A549 treated with GW870086 at 1 μM for 4 hours (cell line): Measurements from ENCODE around the gene FAM156A. TPM values are rescaled to one million over a fixed set of nuclear protein-coding genes. Genes with fewer than 3 reads are reported as not detected.

Experiments used
- total RNA-seq: library from RNA; stranded (reverse); fragments of 200-300 nt; extraction: Qiagen RNA extraction; gene quantifications from 5 replicates; pipeline ENCODE4 v1.2.3, GENCODE V29; 2022; ENCODE audit warnings: low read depth

FAM156A gene, protein sequence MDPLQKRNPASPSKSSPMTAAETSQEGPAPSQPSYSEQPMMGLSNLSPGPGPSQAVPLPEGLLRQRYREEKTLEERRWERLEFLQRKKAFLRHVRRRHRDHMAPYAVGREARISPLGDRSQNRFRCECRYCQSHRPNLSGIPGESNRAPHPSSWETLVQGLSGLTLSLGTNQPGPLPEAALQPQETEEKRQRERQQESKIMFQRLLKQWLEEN
- total RNA-seq = 11.9 to 21.1 TPM (median 15.8 TPM) in 5 replicates

DNA sequence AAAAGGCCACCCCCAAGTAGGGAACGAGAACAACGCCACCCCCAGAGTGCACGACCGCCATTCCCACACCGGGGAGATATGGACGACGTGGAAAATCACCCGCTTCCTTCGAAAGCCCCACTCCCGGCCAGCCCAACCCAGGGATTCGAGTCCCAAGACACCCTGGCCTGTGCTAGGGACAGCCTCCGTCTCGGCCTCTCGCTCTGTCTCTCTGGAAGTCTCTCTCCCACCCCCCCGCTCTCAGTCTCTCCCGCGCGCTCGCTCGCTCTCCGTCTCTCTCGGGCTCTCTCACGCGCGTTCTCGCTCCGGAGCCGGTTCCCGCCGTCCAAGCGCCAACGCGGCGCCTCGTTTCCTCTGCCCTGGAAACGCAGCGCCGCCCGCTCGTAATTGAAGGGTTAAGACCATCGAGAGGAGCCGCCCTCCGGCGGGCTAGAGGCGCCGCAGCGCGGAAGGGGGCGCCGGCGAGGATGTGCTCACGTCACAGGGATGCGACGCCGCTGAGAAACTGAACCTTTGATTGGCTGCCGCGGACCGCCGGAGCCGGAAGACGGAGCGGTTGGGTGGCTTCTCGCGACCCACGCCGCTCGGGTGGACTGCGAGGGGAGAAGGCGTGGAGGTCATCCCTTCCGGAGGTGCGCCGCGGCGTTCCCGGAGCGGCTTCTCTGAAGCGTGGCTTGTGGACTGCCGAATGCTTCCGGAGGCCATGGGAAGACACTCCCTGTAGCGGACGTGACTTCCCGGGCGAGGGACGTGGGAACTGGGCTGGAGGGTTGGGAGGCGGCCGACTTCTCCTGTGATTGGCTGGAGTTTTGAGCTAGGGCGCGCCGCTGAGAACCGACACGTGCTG lies at the start of gene FAM156A:
FAM156A (minus strand) TSS at position 406 of the 847 bp plus-strand sequence. CDS start 9,930 bp downstream, outside the sequence.

Other genes starting within 250 kb of the FAM156A start
- gene SSX2B, start 207.3 kb downstream of the FAM156A start, total RNA-seq = not detected in 5 replicates
- gene SPANXN5, start 161.1 kb downstream of the FAM156A start, total RNA-seq = not detected in 5 replicates
- not detected in 5 replicates for gene XAGE5, start 147.2 kb downstream of the FAM156A start, total RNA-seq
- gene XAGE3, start 90.4 kb downstream of the FAM156A start, total RNA-seq = not detected in 5 replicates
- gene FAM156B, start 61.2 kb downstream of the FAM156A start, total RNA-seq = 9.0 to 16.0 TPM (median 9.6 TPM) in 5 replicates
- not detected in 5 replicates for gene GPR173, start 90.3 kb upstream of the FAM156A start, total RNA-seq
- 10.2 to 14.1 TPM (median 12.7 TPM) in 5 replicates for gene TSPYL2, start 123.8 kb upstream of the FAM156A start, total RNA-seq
- 1.2 to 1.4 TPM (median 1.3 TPM) in 5 replicates for gene KANTR, start 135.6 kb upstream of the FAM156A start, total RNA-seq